Neural cell (in vitro differentiated cells): Measurements from ENCODE around the gene RC3H1. TPM values are rescaled to one million over a fixed set of nuclear protein-coding genes. Genes with fewer than 3 reads are reported as not detected.
"Not testable (repeated sequence)": the region's sequence is repeated elsewhere in the genome, so short reads cannot be mapped to it uniquely, and the experiment has no call there.

ENCODE experiments used
- H2AFZ ChIP-seq: fragments of 200-600, 300-800 bp; sonication (generic), shearing (Covaris generic); 2 replicates; pipeline ENCODE4 v1.6.0; 2014; ENCODE audit warnings: low read depth, mild to moderate bottlenecking, antibody characterized with exemption, low read length, moderate library complexity
- H3F3A ChIP-seq: fragments of 200-600 bp; shearing (Covaris generic); 2 replicates; pipeline ENCODE4 v1.6.1; 2016; ENCODE audit warnings: mild to moderate bottlenecking, moderate library complexity, mixed read lengths, antibody characterized with exemption, low read length; ENCODE audit not compliant: insufficient read depth, poor library complexity, severe bottlenecking
- H3K27ac ChIP-seq: fragments of 200-600, 300-800 bp; sonication (generic), shearing (Covaris generic); 2 replicates; pipeline ENCODE4 v1.5.1; 2014; ENCODE audit warnings: mild to moderate bottlenecking, low read length, moderate library complexity
- H3K27me3 ChIP-seq: fragments of 300-800, 200-600 bp; sonication (generic), shearing (Covaris generic); 2 replicates; pipeline ENCODE4 v1.6.0; 2014; ENCODE audit warnings: mild to moderate bottlenecking, low read depth, low read length, moderate library complexity; ENCODE audit not compliant: insufficient read depth
- H3K36me3 ChIP-seq: fragments of 300-800, 200-600 bp; sonication (generic), shearing (Covaris generic); 2 replicates; pipeline ENCODE4 v1.5.1; 2014; ENCODE audit warnings: mild to moderate bottlenecking, antibody characterized with exemption, low read length, moderate library complexity; ENCODE audit not compliant: insufficient read depth
- H3K4me2 ChIP-seq: fragments of 300-800, 200-600 bp; sonication (generic), shearing (Covaris generic); 2 replicates; pipeline ENCODE4 v1.6.0; 2014; ENCODE audit warnings: mild to moderate bottlenecking, low read length
- H3K4me3 ChIP-seq: fragments of 300-800, 200-600 bp; sonication (generic), shearing (Covaris generic); 2 replicates; pipeline ENCODE4 v1.5.1; 2014; ENCODE audit warnings: mild to moderate bottlenecking, low read length, moderate library complexity
- H3K79me2 ChIP-seq: fragments of 200-600 bp; shearing (Covaris generic); replicated peaks from 2 replicates; pipeline ENCODE4 v1.6.0; 2014; ENCODE audit warnings: mild to moderate bottlenecking, low read length, moderate library complexity; ENCODE audit not compliant: insufficient read depth
- H3K9ac ChIP-seq: fragments of 300-800, 200-600 bp; sonication (generic), shearing (Covaris generic); 2 replicates; pipeline ENCODE4 v1.6.1; 2016; ENCODE audit warnings: mild to moderate bottlenecking, low read length, mixed read lengths
- H3K9me2 ChIP-seq: fragments of 200-600 bp; shearing (Covaris generic); 2 replicates; pipeline ENCODE4 v1.6.1; 2016; ENCODE audit warnings: mild to moderate bottlenecking, low read length, mixed read lengths; ENCODE audit not compliant: insufficient read depth
- H3K9me3 ChIP-seq: fragments of 200-600, 300-800 bp; sonication (generic), shearing (Covaris generic); 2 replicates; pipeline ENCODE4 v1.6.1; 2016; ENCODE audit warnings: mild to moderate bottlenecking, mixed run types, low read length, moderate library complexity, mixed read lengths
- H4K20me1 ChIP-seq: fragments of 200-600 bp; shearing (Covaris generic); 2 replicates; pipeline ENCODE4 v1.6.1; 2016; ENCODE audit warnings: mild to moderate bottlenecking, mixed run types; ENCODE audit not compliant: insufficient read depth
- CTCF ChIP-seq: fragments of 450-650 bp; IDR thresholded peaks from 2 replicates; pipeline ENCODE4 v1.5.1; 2014; ENCODE audit warnings: antibody characterized with exemption, mild to moderate bottlenecking, moderate library complexity; ENCODE audit not compliant: poor library complexity, severe bottlenecking
- EP300 ChIP-seq: fragments of 450-650 bp; conservative IDR thresholded peaks from 2 replicates; pipeline ENCODE4 v1.6.1; 2014; ENCODE audit warnings: antibody characterized with exemption, mild to moderate bottlenecking, moderate library complexity; ENCODE audit not compliant: poor library complexity, severe bottlenecking
- EZH2 ChIP-seq: fragments of 200-600, 300-800 bp; shearing (Covaris generic), sonication (generic); IDR thresholded peaks from 2 replicates; pipeline ENCODE4 v1.6.1; 2014; ENCODE audit warnings: antibody characterized with exemption, low read length, borderline replicate concordance, mild to moderate bottlenecking; ENCODE audit not compliant: insufficient read depth, poor library complexity, severe bottlenecking
- MXI1 ChIP-seq: fragments of 450-650 bp; conservative IDR thresholded peaks from 2 replicates; pipeline ENCODE4 v1.6.1; 2014; ENCODE audit warnings: antibody characterized with exemption, mild to moderate bottlenecking; ENCODE audit not compliant: poor library complexity, severe bottlenecking
- POLR2AphosphoS5 ChIP-seq: IDR thresholded peaks from 2 replicates; pipeline ENCODE4 v1.6.1; 2012
- RAD21 ChIP-seq: fragments of 450-650 bp; conservative IDR thresholded peaks from 2 replicates; pipeline ENCODE4 v1.6.1; 2014; ENCODE audit warnings: antibody characterized with exemption, mild to moderate bottlenecking, moderate library complexity
- REST ChIP-seq: IDR thresholded peaks from 2 replicates; pipeline ENCODE4 v1.6.1; 2012; ENCODE audit warnings: borderline replicate concordance
- SMC3 ChIP-seq: fragments of 450-650 bp; conservative IDR thresholded peaks from 2 replicates; pipeline ENCODE4 v1.6.1; 2014; ENCODE audit warnings: antibody characterized with exemption, mild to moderate bottlenecking, moderate library complexity; ENCODE audit not compliant: poor library complexity
- TAF1 ChIP-seq: IDR thresholded peaks from 2 replicates; pipeline ENCODE4 v1.6.1; 2012; ENCODE audit warnings: low read depth
- polyA plus RNA-seq: library from polyadenylated mRNA; depleted of rRNA; stranded (reverse); fragments of >200 nt; gene quantifications from 2 replicates; pipeline ENCODE4 v1.2.3, GENCODE V29; 2014

RC3H1 gene
- polyA plus RNA-seq, 1 donor from 2014 or later, result 12.8 TPM

- no peak overlapping the region for H2AFZ ChIP-seq
- H3K27me3 ChIP-seq, result no peaks in the 10 kb centered on the region
- no peaks in the 10 kb centered on the region for H3K36me3 ChIP-seq
- no peaks in the 10 kb centered on the region for H3K9me3 ChIP-seq
- no peaks in the 10 kb centered on the region for H3K9me2 ChIP-seq
- TF ChIP-seq SMC3, result no peak
- no peak for TF ChIP-seq MXI1
- no peak for TF ChIP-seq POLR2AphosphoS5
- TF ChIP-seq REST, result no peak
- no peak for TF ChIP-seq EP300
- no peak for TF ChIP-seq TAF1
- TF ChIP-seq CTCF, result no peak
- no peak for TF ChIP-seq RAD21
- no peak for TF ChIP-seq EZH2
- no peaks in the 10 kb centered on the region for H4K20me1 ChIP-seq
- H3F3A ChIP-seq, result no peaks in the 10 kb centered on the region
- H3K27ac ChIP-seq, result no peak overlapping the region
- H3K9ac ChIP-seq, result no peak overlapping the region
- H3K79me2 ChIP-seq, result no peaks in the 10 kb centered on the region
- H3K4me3 ChIP-seq, result no peak overlapping the region
- no peak overlapping the region for H3K4me2 ChIP-seq
Measured at GRCh38 chr1:174058624-174059023, 36.5 kb upstream of the RC3H1 start.

- H4K20me1 ChIP-seq, H3K27ac ChIP-seq, H3K4me2 ChIP-seq, H3F3A ChIP-seq, H3K27me3 ChIP-seq, H3K36me3 ChIP-seq, H3K9ac ChIP-seq, H3K79me2 ChIP-seq, H3K9me2 ChIP-seq, H2AFZ ChIP-seq, H3K4me3 ChIP-seq, H3K9me3 ChIP-seq: not testable (repeated sequence)
Measured at GRCh38 chr1:174056609-174057008, 34.5 kb upstream of the RC3H1 start.

GRCh38 chr1:174055797-174056196 lies 33.6 kb upstream of the RC3H1 start:
- not testable (repeated sequence) for H3K9me2 ChIP-seq, H3K4me2 ChIP-seq, H3K27me3 ChIP-seq, H3K36me3 ChIP-seq, H3K9ac ChIP-seq, H3K79me2 ChIP-seq, H3K9me3 ChIP-seq, H3K27ac ChIP-seq, H2AFZ ChIP-seq, H3K4me3 ChIP-seq, H4K20me1 ChIP-seq, H3F3A ChIP-seq
